ENCODE measurements around the gene TNK1. TPM values are rescaled to one million over a fixed set of nuclear protein-coding genes. Genes with fewer than 3 reads are reported as not detected.
A peak's percentile ranks its signal among the peaks of the same experiment; 100 is the strongest.

TNK1 gene
- total and polyA plus RNA-seq, 9 of the 15 experiments (the other 6 are each of a cell fraction or from before 2014, with no cell fraction given), result 0.28 to 5.2 (median 2.1) TPM

GRCh38 chr17:7370853-7371252 is 10.0 kb upstream of the TNK1 start (continued):
- no peak for TF ChIP-seq GMEB1 (CRISPR knock-in tag; IDR thresholded peaks at IDR 0.05)

DNA sequence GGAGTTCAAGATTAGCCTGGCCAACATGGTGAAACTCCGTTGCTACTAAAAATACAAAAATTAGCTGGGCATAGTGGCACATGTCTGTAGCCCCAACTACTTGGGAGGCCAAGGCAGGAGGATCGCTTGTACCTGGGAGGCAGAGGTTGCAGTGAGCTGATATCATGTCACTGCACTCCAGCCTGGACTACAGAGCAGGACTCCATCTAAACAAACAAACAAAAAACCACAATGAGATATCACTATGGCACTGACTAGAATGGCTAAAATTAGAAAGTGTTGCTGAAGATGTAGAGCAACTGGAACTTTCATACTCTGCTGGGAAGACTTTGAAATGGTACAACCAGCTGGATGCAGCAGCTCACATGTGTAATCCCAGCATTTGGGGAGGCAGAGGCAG is 6.5 kb upstream of the TNK1 start:
- POLR2A ChIA-PET, result interaction anchor here (1.8 kb wide), 1 partner anchor 111 kb away, joined by 4 read pairs; no protein-coding TSS in a partner anchor
- Histone ChIP-seq H2AFZ (ENCODE audit: low read depth, low read length) (no peak overlapping the region), H3K9me1 (ENCODE audit: control insufficient read depth, insufficient read depth, low read length) (no peaks in the 10 kb centered on the region), H3K9me3 (replicated peaks; ENCODE audit: control insufficient read depth, insufficient read depth, low read depth, low read length) (no peaks in the 10 kb centered on the region), H3K4me1 (replicated peaks in 1 of 2; ENCODE audit: control insufficient read depth in 2 of 2, insufficient read depth in 2 of 2, low read length in 2 of 2) (no peaks in the 10 kb centered on the region; a peak in 1 of 5 replicates), H3K27ac (ENCODE audit: extremely low read depth, low read depth, low read length) (no peak overlapping the region), H3K4me2 (ENCODE audit: insufficient read depth, low read length) (no peak overlapping the region), H3K79me2 (ENCODE audit: control insufficient read depth, insufficient read depth, low read length) (no peaks in the 10 kb centered on the region), H3K36me3 (ENCODE audit: control insufficient read depth, insufficient read depth, low read length) (no peaks in the 10 kb centered on the region), H3K27me3 (ENCODE audit: control insufficient read depth in 2 of 2, insufficient read depth in 2 of 2, low read length in 2 of 2) (peaks cover 3 to 4% of the 10 kb centered on the region in 2 experiments; a peak in 1 of 5 replicates), H3K9ac (ENCODE audit: insufficient read depth in 1 of 2, low read depth in 2 of 2, low read length in 2 of 2) (no peak overlapping the region), H4K20me1 (replicated peaks; ENCODE audit: control insufficient read depth, insufficient read depth, low read length) (no peaks in the 10 kb centered on the region), H3K4me3 (no peak overlapping the region)
- CTCF ChIA-PET (ENCODE audit: low intra/inter-chr PET ratio), result no interaction called here
- ATAC-seq (peak; percentile 33; the same call in 2 of the 3 replicates), DNase-seq (ENCODE audit: extremely low read depth in 1 of 4, low spot score in 3 of 4) (no peak), FAIRE-seq (no peak)
- intact Hi-C loops (cut with micrococcal nuclease), result no loop called here
- WGBS (ENCODE audit: insufficient coverage, low coverage, missing lambda C conversion rate), result 0% methylated on average over 2 of the region's 2 CpGs
- BruUV-seq (replicated peaks), result no TSS peak
- in situ Hi-C loops (cut with MboI), result no loop called here
- TF ChIP-seq ZNF232 (CRISPR knock-in tag; IDR thresholded peaks at IDR 0.05) (no peak), TCFL5 (CRISPR knock-in tag; conservative IDR thresholded peaks at IDR 0.05) (no peak), FOXA3 (CRISPR knock-in tag; conservative IDR thresholded peaks at IDR 0.05 in 1 of 2, IDR thresholded peaks at IDR 0.05 in 1 of 2) (peak; percentile 74 to 87; a peak in 3 of 4 replicates), ZNF354B (CRISPR knock-in tag; IDR thresholded peaks at IDR 0.05) (no peak), TCF3 (CRISPR knock-in tag; IDR thresholded peaks at IDR 0.05) (peak; percentile 57; the same call in 1 of the 2 replicates), TAL1 (IDR thresholded peaks at IDR 0.05) (peak; percentile 51), KDM1A (IDR thresholded peaks at IDR 0.05) (peak; percentile 47 to 61; a peak in 3 of 4 replicates), TSHZ1 (CRISPR knock-in tag; IDR thresholded peaks at IDR 0.05) (no peak), MEF2D (tag; conservative IDR thresholded peaks at IDR 0.05; ENCODE audit: low read depth) (peak; percentile 90), BCOR (IDR thresholded peaks at IDR 0.05) (peak; percentile 75), RCOR1 (IDR thresholded peaks at IDR 0.05; ENCODE audit: borderline replicate concordance in 1 of 2, low read depth in 2 of 2, low read length in 2 of 2) (peak in 1 of 2 experiments; percentile 35; a peak in 1 of 4 replicates), ARID1B (IDR thresholded peaks at IDR 0.05) (peak; percentile 55; the same call in 1 of the 2 replicates)
- TF ChIP-seq, protein P1, sequence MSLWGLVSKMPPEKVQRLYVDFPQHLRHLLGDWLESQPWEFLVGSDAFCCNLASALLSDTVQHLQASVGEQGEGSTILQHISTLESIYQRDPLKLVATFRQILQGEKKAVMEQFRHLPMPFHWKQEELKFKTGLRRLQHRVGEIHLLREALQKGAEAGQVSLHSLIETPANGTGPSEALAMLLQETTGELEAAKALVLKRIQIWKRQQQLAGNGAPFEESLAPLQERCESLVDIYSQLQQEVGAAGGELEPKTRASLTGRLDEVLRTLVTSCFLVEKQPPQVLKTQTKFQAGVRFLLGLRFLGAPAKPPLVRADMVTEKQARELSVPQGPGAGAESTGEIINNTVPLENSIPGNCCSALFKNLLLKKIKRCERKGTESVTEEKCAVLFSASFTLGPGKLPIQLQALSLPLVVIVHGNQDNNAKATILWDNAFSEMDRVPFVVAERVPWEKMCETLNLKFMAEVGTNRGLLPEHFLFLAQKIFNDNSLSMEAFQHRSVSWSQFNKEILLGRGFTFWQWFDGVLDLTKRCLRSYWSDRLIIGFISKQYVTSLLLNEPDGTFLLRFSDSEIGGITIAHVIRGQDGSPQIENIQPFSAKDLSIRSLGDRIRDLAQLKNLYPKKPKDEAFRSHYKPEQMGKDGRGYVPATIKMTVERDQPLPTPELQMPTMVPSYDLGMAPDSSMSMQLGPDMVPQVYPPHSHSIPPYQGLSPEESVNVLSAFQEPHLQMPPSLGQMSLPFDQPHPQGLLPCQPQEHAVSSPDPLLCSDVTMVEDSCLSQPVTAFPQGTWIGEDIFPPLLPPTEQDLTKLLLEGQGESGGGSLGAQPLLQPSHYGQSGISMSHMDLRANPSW (CRISPR knock-in tag; IDR thresholded peaks at IDR 0.05), result no peak
